HK-2 (cell line): ENCODE results near the gene EXOC6B.

ENCODE experiments used
- DNase-seq: peaks from one replicate; pipeline ENCODE4 v3.0.0-alpha.2; 2018; ENCODE audit not compliant: unreplicated experiment

EXOC6B gene

GRCh38 chr2:72743481-72743880, 82.4 kb downstream of the EXOC6B start:
- DNase-seq, result no peak

GRCh38 chr2:72738096-72738495, 87.7 kb downstream of the EXOC6B start:
- no peak for DNase-seq

- no peak for DNase-seq
Measured at GRCh38 chr2:72734432-72734831, 91.4 kb downstream of the EXOC6B start.

- no peak for DNase-seq
Measured at GRCh38 chr2:72731116-72731515, 94.7 kb downstream of the EXOC6B start.

- no peak for DNase-seq
Measured at GRCh38 chr2:72727356-72727755, 98.5 kb downstream of the EXOC6B start.

GRCh38 chr2:72723769-72724370, 102.0 kb downstream of the EXOC6B start:
- DNase-seq, result no peak

- no peak for DNase-seq
Measured at GRCh38 chr2:72722492-72723070, 103.3 kb downstream of the EXOC6B start.

- peak; percentile 7 for DNase-seq
Measured at GRCh38 chr2:72719416-72719815, 106.4 kb downstream of the EXOC6B start.

GRCh38 chr2:72718876-72719275, 107.0 kb downstream of the EXOC6B start:
- no peak for DNase-seq

- DNase-seq, result no peak
Measured at GRCh38 chr2:72716601-72717000, 109.2 kb downstream of the EXOC6B start.

- no peak for DNase-seq
Measured at GRCh38 chr2:72713857-72714256, 112.0 kb downstream of the EXOC6B start.

GRCh38 chr2:72712977-72713376, 112.9 kb downstream of the EXOC6B start:
- DNase-seq, result no peak

GRCh38 chr2:72712304-72712703, 113.5 kb downstream of the EXOC6B start:
- DNase-seq, result no peak

GRCh38 chr2:72710418-72711152, 115.2 kb downstream of the EXOC6B start:
- DNase-seq, result no peak

GRCh38 chr2:72708236-72708635, 117.6 kb downstream of the EXOC6B start:
- DNase-seq, result no peak

GRCh38 chr2:72698300-72698699, 127.5 kb downstream of the EXOC6B start:
- no peak for DNase-seq

- no peak for DNase-seq
Measured at GRCh38 chr2:72696559-72696958, 129.3 kb downstream of the EXOC6B start.

GRCh38 chr2:72695676-72696075, 130.2 kb downstream of the EXOC6B start:
- no peak for DNase-seq

- no peak for DNase-seq
Measured at GRCh38 chr2:72694715-72695496, 130.9 kb downstream of the EXOC6B start.

GRCh38 chr2:72689579-72690195, 136.1 kb downstream of the EXOC6B start:
- no peak for DNase-seq

- no peak for DNase-seq
Measured at GRCh38 chr2:72685638-72686213, 140.1 kb downstream of the EXOC6B start.

- DNase-seq, result no peak
Measured at GRCh38 chr2:72682061-72682460, 143.8 kb downstream of the EXOC6B start.
